Stimulated activated CD8-positive, alpha-beta memory T cell treated with anti-CD3 and anti-CD28 coated beads, Interleukin-4, amount 100 ng/mL, for 1 hour (primary cell): ENCODE results near the gene RIC1.
"Not testable (repeated sequence)": the region's sequence is repeated elsewhere in the genome, so short reads cannot be mapped to it uniquely, and the experiment has no call there.

Source experiments
- DNase-seq, 2 donors: peaks; one replicate each; pipeline ENCODE4 v3.0.0-alpha.2; 2020; ENCODE audit warnings: low read depth in 2 of 2, low spot score in 1 of 2

RIC1 gene

GRCh38 chr9:5662804-5663203, 33.9 kb downstream of the RIC1 start:
- DNase-seq, result not testable (repeated sequence)

- no peak for DNase-seq
Measured at GRCh38 chr9:5665059-5665458, 36.2 kb downstream of the RIC1 start.

DNA sequence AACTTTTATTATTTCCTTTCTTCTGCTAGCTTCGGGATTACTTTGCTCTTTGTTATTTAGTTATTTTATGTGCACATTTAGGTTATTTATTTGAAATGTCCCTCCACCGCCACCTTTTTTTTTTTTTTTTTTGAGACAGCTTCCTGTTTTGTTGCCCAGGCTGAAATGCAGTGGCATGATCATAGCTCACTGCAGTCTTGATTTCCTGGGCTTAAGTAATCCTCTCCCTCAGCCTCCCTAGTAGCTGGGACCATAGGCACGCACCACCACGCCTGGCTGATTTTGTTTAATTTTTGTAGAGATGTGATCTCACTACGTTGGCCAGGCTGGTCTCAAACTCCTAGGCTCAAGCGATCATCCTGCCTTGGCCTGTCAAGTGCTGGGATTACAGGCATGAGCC, 38.5 kb downstream of the RIC1 start:
- no peak for DNase-seq

DNA sequence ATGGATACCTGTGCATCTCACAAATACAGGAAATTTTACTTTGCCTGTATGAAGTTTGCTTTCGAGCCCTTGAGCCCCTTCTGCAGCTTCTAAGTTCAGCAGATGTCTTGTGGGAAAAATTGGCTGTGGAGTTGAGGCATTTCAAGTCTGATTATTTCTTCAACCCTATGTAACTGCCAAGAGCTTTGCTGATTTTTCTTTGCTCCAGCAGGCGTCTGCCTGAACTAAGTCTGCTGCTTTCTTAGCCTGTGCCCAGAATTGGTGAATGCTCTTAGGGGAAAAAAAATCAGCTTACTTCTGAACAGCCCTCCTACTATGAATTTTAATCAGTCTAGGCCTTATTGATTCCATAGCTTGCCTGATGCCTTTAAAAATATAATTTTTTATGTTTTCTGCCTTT, 41.2 kb downstream of the RIC1 start:
- DNase-seq, result no peak

GRCh38 chr9:5671711-5672353, 42.9 kb downstream of the RIC1 start:
- DNase-seq, result no peak

GRCh38 chr9:5675046-5675445, 46.1 kb downstream of the RIC1 start:
- DNase-seq, result not testable (repeated sequence)

- not testable (repeated sequence) for DNase-seq
Measured at GRCh38 chr9:5683591-5683990, 54.7 kb downstream of the RIC1 start.

GRCh38 chr9:5684101-5684500, 55.2 kb downstream of the RIC1 start:
- DNase-seq, result no peak

- no peak for DNase-seq
Measured at GRCh38 chr9:5688109-5688508, 59.2 kb downstream of the RIC1 start.

DNA sequence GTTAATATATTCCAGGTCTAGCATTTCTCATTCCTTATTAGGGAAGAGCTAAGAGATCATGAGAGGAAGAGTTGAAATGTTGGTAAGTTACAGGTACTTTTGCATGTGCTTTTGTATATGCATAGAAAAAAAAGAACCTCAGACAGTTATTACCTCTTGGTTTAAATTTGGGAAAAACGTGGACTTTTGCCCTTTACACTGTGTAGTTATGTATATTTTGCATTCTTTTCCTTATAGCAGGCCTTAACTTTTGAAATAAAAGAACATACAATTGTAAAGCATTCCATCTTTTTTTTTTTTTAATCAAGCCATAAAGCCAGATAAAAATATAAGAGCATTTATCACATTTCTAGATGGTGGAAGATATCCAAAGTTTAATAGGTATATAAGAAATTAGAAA, 61.4 kb downstream of the RIC1 start:
- no peak for DNase-seq

DNA sequence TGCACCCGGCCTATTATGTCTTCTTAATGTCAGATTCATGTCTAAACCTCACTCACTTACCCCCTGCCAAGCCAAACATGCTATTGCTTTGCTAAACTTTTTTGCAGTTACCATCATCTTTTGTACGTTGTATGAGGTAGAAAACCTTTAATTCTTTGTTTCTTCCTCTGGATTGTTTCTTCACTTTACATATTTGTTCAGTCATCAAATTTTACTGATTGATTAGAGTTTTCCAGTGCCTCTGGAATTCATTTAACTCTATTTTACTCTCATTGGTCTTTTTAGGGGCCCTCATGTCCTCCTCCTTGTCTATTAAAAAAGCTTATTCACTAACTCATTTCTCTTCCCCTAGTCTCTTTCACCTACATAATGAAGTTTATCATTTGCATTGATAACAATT, 67.0 kb downstream of the RIC1 start:
- no peak for DNase-seq

DNA sequence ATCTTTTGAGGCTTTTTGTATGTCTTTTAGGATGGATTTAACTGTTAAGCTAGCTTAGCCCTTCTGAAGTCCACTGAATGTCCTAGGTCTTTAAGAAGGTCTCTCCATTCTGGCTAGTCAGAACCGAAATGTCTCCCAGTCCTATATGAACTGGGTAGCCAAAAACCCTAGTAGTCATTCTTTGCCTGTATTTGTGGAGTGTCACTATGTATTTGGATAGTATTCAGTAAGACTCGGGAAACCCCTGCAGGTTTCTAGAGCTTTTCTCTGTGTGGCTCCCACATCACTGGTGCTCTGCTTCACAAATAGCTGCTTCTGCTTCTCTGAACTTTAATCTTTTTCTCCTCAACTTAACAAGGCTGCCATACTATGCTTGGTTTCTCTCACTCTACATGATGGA, 68.0 kb downstream of the RIC1 start:
- no peak for DNase-seq

GRCh38 chr9:5698004-5698403, 69.1 kb downstream of the RIC1 start:
- DNase-seq, result no peak

DNA sequence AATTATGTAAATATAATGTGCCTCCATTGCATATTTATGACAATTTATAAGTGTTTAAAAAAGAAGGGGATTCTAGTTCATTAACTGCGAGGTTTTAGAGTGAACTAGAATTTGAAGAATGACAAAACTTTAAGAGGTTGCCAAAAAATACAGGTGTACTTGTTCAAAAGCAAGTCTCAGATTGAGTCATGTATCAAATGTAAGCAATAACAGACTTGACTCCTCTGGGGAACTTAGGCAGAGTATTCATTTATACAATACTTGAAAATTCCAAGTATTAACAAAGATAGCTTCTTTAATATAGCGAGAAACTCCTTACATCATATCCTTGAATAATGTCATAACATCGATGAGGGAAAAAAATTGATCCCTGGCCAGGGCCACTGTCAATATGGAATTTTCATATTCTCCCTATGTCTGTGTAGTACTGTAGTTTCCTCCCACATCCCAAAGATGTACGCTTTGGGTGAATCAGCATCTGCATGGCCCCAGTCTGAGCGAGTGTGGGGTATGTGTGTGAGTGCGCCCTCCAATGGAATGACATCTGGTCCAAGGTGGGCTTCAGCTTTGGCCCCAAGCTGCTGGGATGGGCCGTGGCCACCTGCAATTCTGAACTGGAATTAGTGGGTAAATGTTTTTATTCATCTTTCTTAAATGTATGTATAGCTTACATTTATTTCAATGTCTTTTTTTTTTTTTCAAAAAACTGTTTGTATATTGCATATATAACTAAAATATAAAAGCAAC, 70.1 kb downstream of the RIC1 start:
- no peak for DNase-seq

DNA sequence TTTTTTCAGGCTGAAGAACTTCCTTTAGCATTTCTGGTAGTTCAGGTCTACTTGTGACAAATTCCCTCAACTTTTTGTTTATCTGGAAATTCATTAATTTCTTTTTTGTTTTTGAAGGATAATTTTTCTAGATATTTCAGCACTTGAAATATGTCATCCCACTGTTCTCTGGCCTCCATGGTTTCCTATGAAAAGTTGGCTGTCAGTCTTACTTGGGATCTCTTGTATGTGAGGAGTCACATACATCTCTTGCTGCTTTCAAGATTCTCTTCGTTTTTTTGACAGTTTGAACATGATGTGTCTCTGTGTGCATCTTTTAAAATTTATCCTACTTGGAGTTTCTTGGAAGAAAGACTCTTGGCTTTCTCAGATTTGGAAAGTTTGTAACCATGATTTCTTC, 79.5 kb downstream of the RIC1 start:
- no peak for DNase-seq

- no peak for DNase-seq
Measured at GRCh38 chr9:5712651-5713390, 83.9 kb downstream of the RIC1 start.

- DNase-seq, result no peak
Measured at GRCh38 chr9:5714501-5715401, 85.8 kb downstream of the RIC1 start.

GRCh38 chr9:5715548-5716127, 86.7 kb downstream of the RIC1 start:
- no peak for DNase-seq

DNA sequence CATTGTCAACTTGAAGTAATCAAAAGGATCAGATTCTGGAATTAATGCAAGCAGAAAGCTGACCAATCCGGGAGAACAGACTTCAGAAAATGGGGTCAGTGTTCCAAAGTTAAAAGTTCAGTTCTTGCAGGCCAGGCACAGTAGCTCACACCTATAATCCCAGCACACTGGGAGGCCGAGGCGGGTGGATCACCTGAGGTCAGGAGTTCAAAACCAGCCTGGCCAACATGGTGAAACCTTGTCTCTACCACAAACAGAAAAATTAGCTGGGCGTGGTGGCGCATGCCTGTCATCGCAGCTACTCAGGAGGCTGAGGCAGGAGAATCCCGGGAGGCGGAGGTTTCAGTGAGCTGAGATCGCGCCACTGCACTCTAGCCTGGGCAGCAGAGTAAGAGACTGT, 88.5 kb downstream of the RIC1 start:
- not testable (repeated sequence) for DNase-seq

- DNase-seq, result no peak
Measured at GRCh38 chr9:5718296-5719032, 89.6 kb downstream of the RIC1 start.
